GM18870 (cell line): ENCODE data around the gene UTS2B.

ENCODE experiments used
- ATAC-seq: cut with Tn5 transposase; IDR thresholded peaks from one replicate; pipeline ENCODE4 v1.9.1; 2021; ENCODE audit warnings: moderate library complexity; ENCODE audit not compliant: unreplicated experiment

The UTS2B gene

DNA sequence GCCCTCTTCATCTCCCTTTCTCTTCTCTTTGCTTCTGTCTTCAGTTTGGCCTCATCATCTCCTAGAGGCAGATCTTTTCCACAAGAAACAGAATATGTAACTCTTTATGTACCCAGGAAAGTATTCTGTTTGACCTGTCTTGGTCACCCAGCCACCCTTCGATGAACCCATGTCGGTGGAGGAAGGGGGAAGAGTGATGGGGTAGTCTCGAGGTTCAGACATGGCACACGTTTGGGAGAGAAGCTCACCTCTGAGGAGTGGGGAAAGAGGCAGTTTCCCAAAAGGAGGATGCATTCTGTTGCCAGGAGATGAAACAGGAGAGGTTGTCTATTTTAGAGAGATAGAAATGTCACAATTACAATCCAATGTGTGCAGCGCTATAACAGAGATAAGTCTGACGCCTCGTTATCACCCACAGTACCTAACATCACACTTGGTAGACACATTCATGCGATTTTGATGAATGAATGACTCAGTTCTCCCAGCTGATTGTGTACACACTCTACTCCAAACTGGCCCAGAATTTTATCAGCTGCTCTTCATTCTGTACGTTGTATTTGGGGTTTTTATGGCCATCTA is 1.9 kb downstream of the UTS2B start:
- no peak for ATAC-seq

DNA sequence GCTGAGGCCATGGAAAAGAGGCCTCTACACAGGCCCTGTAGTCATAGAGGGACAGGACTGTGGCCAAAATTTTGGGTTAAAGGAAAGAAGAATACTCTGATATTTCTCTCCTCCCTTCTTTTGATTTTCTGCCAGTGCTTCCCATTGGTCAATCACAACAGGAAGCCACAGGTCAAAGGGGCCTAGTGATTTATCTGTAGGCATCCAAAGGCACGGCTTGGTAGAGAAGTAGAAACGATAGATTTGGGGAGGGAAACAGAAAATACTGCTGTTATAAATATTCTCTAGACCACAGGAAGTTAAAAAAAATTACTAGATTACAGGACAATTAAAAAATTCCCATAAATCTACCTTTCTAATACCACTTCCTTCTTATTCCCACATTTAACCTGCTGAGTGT is 2.8 kb downstream of the UTS2B start:
- ATAC-seq = no peak

DNA sequence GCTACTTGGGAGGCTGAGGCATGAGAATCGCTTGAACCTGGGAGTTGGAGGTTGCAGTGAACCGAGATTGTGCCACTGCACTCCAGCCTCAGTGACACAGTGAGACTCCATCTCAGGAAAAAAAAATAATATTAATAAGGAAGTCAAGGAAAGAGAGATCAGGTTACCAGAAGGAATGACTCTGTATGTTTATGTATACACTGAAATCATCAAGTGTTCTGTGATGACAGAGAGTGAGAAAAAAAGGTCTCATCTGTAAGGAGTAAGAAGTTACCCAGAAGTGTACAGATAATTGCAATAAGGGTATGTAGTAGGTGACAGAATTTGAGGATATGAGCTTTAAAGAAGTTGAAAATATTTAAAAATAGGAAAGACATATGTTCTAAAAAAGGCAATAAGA is 5.4 kb downstream of the UTS2B start:
- ATAC-seq = no peak

DNA sequence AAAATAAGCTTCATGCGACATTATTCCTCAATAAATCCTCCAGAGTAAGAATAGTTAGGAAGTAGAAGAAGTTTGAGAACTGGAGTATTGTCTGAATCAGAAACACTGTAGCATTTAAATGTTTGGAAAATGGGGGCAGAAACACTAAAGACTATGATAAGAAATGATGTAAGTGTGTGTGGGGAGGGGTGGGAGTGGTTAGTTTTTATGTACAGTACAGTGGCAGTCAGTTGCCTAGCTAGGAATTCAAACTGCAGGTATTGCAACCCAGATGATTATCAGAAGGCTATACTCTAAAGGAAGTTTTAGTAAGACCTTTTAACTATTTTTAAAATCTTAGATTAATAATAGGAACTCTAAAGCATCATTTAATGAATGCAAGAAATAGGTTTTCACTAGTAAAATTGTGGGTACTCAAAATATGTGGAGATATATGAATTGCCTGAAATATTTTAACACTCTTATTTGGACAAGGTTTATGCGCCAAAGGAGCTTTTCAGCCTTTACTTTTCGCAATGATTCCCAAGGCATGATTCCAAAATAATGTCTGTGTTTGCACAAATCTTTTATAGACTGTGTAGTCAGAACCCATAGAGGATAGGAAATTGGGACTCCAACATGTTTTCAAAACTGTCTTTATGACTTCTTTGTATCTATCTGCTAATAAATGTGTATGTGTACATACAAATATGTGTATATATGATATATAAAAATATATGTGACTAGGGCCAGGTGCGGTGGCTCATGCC is 9.1 kb downstream of the UTS2B start:
- ATAC-seq = no peak

DNA sequence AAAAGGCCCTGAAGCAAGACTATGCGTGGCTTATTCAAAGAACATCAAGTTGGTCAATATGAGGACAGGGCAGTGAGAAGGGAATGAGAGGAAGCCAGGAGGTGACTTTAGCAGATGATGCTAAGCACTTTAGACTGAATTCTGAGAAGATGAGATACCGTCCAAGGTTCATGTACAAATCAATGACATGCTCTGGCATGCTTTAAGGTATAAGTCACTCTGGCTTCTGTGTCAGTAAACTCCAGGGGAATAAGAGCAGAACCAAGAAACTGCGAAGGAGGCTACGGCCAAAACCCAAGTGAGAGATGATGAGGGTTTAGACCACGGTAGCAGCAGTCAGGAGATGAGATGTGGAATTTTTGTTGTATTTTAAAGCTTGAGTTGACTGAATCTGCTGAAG is 10.0 kb downstream of the UTS2B start:
- no peak for ATAC-seq

DNA sequence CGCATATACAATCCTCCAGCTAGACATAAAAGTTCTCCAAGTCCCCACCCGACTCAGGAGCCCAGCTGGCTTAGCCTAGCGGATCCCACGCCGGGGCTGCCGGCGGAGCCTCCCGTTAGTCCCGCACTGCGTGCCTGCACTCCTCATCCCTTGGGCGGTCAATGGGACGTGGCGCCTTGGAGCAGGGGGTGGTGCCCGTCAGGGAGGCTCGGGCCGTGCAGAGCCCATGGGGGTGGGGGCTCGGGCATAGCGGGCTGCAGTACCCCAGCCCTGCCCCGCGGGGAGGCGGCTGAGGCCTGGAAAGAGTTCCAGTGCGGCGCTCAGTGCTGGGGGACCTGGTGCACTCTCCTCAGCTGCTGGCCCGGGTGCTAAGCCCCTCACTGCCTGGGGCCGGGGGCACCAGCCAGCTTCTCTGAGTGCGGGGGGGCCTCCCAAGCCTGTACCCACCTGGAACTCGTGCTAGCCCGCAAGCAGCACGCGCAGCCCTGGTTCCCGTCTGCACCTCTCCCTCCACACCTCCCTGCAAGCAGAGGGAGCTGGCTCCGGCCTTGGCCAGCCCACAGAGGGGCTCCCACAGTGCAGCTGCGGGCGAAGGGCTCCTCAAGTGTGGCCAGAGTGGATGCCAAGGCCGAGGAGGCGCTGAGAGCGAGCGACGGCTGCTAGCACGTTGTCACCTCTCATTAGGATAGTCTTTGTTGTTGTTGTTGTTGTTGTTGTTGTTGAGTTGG is 13.3 kb downstream of the UTS2B start:
- no peak for ATAC-seq

DNA sequence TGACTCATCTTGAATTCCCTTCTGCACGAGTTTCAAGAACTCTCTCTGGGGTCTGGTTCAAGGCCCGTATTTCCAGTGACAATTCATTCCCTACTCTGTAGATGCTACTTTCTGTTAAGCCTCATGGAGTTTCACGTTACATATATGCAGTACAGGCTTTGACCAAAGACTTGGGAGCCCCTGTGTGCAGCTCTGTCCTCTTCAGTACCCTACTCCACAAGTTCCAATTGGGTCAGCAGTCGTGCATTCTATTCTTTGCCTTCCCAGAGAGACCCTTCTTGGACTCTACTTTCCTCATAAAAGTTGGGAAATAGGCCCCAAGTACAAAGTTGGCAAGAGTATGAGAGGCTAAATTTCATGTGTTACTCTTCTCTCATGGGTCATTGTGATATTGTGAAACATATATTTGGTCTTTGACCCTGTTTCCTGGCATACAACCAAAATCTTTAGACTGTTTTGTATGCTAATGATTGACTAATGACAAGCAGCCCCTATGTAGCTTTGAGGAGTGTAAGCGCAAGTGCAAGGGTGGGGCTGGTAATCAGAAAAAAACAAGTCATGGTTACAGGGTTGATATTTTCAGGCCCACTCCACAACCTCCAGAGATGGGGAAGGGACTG is 16.1 kb downstream of the UTS2B start:
- no peak for ATAC-seq

DNA sequence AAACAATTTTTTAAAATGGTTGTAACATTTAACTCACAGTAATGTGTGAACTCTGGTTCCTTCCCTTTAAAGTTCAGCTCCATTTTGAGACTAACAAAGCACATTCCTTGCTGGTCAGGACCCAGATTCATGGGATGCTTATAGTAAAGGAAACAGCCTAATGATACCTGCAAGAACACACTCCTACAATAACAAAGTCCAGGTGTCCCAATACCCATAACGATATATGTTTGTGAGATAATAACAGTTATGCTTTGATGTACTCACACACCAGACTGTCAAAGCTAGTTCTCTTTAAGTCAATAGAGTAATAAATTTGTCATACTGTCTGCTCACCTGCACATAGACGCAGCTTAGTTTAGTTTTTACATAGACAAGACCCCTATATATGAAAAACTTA is 17.0 kb downstream of the UTS2B start:
- no peak for ATAC-seq

DNA sequence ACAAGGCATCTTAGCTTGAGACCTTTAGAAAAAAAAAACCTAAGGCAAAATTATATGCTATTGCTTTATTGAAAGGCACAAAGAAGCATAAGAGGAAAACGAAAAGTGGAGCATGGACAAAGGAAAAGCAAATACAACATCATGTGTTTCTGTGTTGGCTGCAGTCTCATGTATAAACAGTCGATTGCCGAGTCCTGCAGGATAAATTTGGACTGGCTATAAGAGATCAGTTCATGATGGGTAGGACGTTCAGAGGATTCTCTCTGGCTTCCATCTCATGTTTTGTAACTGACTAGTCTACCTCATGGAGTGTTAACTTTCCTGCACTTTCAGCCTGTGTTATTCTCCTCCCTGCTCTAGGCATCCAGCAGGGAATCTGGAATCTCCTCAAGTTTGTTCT is 23.0 kb downstream of the UTS2B start:
- ATAC-seq = no peak

DNA sequence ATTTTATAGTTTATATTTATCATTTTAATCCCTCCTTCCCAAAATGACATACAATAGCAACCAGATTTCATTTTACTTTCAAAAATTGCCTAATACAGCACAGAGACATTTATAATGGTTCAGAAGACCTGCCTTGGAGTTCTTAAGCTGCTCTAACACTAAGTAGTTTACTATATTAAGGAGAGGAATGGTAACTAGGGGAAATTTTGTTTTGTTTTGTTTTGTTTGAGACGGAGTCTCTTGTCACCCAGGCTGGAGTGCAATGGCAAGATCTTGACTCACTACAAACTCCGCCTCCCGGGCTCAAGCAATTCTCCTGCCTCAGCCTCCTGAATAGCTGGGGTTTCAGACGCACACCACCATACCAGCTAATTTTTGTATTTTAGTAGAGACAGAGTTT is 23.9 kb downstream of the UTS2B start:
- ATAC-seq = no peak

DNA sequence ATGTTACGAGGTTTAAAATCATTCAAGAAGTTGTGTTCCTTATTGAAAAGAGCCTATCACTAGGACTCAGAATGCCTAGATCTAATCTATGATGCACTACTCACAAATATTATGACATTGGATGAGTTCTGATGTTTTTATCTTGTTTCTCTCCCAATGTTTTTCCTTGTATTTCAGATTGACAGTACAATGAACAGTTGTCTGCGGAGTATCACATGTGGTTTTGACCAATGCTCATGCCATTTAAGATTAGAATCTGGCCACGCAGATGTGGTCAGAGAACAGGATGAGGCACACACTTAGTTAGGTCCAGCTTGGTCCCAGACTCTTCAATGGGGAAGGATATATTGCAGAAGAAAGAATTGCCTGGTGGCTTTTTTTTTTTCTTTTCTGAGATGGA is 26.7 kb downstream of the UTS2B start:
- ATAC-seq = no peak

DNA sequence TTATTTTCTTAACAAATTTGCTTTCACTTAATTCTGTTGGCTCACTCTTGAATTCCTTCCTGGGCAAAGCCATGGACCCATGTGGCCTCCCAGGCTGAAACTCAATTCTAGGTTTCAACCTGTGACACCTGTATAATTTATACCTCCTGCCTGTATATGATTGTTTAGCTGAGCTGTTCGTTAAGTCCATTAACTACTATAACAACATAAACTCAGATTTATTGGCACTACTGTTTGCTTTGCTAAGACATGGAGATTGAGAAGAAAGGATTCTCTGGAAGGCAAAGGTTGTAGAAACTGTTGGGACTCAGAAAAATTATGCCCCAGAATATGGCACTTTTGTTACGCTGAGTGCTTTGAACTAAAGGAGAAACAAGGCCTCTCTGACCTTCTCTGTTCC is 27.9 kb downstream of the UTS2B start:
- ATAC-seq = no peak

DNA sequence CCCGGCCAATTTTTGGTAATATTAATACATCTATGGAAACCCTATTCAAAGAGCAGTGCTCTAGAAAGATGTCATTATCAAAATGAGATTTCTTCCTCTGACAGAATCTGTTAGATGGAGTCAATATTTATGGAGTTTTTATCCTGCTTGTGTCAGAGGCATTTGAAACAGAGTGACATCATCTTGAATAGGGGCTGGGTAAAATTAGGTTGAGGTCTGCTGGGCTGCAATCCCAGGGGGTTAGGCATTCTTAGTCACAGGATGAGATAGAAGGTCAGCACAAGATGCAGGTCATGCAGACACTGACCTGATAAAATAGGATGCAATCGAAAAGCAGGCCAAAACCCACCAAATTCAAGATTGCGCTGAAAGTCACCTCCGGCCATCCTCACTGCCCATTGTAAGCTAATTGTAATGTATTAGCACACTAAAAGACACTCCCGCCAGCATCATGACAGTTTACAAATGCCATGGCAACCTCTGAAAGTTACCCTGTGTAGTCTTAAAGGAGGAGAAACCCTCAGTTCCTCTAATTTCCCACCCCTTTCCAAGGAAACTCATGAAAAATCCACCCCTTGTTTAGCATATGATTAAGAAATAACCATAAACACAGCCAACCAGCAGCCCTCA is 28.4 kb downstream of the UTS2B start:
- ATAC-seq = no peak

DNA sequence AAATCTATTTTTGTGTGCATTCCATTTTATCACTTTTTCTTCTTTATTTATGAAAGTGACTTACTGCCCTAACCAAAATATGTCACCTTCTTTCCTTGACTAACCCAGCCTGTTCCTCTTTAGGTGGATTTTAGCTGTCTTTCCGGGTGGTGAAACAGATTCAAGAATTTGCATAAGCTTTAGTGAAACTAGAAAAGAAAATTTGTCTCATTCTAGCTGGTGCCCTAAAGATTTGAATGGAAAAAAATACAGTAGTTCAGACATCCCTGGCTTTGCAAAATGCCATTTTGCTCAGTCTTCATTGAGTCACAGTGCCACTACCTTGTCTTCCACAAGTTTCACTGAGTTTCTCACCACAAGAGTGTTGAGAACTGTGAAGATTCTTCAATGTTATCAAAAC is 29.3 kb downstream of the UTS2B start:
- peak; percentile 78 for ATAC-seq

DNA sequence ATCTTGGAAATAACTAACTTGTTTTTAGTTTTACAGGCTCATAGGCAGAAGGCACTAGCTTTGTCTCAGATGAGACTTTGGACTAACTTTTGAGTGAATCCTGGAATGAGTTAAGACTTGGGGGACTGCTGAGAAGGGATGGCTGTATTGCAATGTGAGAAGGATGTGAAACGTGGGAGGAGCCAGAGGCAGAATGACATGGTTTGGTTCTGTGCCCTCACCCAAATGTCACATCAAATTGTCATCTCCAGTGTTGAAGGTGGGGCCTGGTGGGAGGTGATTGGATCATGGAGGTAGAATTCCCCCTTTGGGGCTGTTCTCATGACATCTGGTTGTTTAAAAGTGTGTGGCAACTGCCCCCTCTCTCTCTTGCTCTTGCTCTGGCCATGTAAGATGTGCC is 29.9 kb downstream of the UTS2B start:
- no peak for ATAC-seq

DNA sequence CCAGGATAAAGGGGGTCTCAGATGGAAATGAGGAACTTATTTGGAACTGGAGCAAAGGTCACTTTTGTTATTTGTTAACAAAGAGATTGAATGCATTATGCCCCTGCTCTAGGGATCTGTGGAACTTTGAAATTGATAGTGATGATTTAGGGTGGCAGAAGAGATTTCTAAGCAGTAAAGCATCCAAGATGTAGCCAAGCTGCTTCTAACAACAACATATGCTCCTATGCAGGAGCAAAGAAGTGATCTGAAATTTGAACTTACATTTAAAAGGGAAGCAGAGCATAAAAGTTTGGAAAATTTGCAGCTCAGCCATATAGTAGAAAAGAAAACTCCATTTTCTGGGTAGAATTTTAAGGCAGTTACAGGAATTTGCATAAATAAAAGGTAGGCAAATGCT is 31.5 kb downstream of the UTS2B start:
- ATAC-seq = no peak

DNA sequence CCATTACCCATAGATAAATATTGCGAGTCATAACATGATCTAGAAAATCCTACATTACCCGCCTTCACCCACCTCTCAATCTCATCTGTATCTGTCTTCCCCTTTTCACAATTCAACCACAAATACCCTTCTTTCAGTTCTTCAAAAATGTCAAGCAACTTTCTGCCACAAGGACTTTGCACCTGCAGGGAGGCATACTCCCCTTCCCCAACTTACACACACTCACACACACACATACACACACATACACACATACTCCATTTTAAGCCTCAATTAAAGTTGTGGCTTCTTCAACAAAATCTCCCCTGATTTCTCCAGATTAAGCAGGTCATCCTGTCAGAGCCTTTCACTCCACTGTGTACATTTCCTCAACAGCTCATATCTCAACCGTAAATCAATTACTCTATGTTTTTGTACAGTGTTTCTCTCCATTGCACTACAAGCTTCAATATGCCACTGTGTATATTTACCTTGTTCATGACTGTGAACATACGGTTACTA is 34.2 kb downstream of the UTS2B start:
- ATAC-seq = peak; percentile 91

DNA sequence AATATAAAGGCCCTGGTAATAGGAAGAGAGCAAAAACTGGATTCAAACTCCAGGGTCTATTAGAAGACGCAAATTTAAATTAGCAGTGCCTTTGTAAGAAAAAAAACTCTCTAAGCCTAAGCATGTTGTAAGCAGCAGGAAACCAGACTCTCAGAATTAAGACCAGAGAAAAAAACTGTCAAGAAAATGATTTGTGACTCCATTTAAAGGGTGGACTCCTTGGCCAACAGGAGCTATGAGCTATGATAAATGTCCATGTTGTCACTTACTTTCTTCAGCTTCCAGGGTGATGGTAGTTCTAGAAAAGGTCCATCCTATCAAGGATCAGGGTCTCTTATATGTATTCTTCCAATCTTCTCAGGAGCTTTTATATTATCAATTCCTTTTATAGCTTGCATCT is 36.0 kb downstream of the UTS2B start:
- ATAC-seq = no peak

DNA sequence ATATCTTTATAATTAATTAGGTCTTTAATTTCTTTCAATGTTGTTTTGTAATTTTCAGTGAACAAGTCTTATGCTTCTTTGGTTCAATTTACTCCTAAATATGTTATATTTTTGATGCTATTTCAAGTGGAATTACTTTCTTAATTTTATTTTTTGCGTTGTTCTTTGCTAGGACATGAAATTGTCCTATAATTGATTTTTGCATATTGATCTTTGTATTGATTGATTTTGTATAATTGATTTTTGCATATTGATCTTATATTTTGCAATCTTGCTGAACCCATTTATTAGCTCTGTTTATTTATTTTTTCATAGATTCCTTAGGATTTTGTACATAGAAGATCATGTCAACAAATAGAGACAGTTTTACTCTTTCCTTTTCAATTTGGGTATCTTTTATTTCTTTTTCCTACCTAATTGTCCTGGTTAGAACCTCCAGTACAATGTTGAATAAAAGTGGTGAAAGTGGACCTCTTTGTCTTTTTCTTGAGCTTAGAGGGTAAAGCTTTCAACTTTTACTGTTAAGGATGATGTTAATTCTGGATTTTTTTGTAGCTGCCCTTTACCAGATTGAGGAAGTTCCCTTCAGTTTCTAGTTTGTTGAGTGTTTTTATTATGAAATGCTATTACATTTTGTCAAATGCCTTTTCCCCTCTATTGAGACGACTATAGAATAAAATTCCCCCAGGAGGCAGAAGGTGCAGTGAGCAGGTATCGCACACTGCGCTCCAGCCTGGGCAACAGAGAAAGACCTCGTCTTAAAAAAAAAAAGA is 37.9 kb downstream of the UTS2B start:
- no peak for ATAC-seq

DNA sequence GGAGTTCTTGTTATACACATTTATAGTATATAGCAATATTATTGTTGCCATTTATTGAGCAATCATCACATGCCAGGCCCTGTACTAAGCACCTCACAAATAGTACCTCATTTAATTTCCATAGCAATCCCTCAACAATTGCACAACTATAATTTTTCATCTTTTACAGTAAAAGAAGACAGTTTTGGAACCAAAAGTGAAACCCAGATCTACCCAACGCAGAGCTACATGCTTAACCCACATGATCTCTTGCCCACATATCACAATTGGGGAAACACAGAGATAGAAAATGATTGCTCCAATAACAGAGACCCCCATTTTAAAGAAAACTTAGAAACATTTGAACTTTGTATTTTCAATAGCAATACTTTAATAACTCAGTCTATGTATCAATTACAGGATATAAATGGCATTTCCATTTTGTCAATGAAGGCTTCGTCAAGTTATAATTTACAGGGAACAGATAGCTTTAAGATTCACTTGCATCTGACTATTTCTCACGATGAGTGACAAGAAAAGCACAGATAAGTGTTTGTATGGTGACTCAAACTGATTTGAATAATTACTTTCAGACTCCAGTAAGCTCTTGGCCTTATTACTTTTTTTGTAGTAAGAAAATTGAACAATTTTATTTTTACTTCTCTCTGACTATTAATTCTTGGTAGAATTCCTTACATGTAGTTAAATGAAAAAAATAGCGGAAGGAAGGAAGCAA is 39.9 kb downstream of the UTS2B start:
- peak; percentile 92 for ATAC-seq
